Naive thymus-derived CD4-positive, alpha-beta T cell (primary cell): ENCODE measurements around the gene GDF2. TPM values are rescaled to one million over a fixed set of nuclear protein-coding genes. Genes with fewer than 3 reads are reported as not detected.

ENCODE experiments used
- ATAC-seq: fragments of 150-1000 bp; cut with Tn5 transposase; 2 replicates; pipeline ENCODE4 v1.10.0; 2021; ENCODE audit warnings: mild to moderate bottlenecking, moderate library complexity
- CTCF ChIA-PET: fragments of 350-600 bp; sonication (Branson Sonifier 250); formaldehyde crosslinking; loops from one replicate; lab custom pipeline; 2021; ENCODE audit warnings: antibody characterized with exemption; lab: Charles Lee
- POLR2A ChIA-PET: fragments of 350-600 bp; sonication (Branson Sonifier 250); formaldehyde crosslinking; loops from one replicate; lab custom pipeline; 2021; ENCODE audit warnings: antibody characterized with exemption, inconsistent platforms; lab: Charles Lee
- DNase-seq, 9 donors: peaks; one replicate each; pipeline versions ENCODE4 v3.0.0 to v3.0.0-alpha.2; 2020 to 2022; ENCODE audit warnings: mixed read lengths in 1 of 9
- H3K27ac ChIP-seq: one replicate; pipeline ENCODE4 v1.7.0; 2013; ENCODE audit warnings: mild to moderate bottlenecking, low read depth, low read length, moderate library complexity
- H3K27me3 ChIP-seq, 2 donors: one replicate each; pipeline ENCODE4 v1.7.0; 2013; ENCODE audit warnings: low read length in 2 of 2, mild to moderate bottlenecking in 2 of 2, moderate library complexity in 2 of 2; ENCODE audit not compliant: control insufficient read depth in 2 of 2, insufficient read depth in 2 of 2
- H3K36me3 ChIP-seq, 3 experiments: 1 replicate in 2 of 3; 2 replicates in 1 of 3; pipeline ENCODE4 v1.7.0; 2013; ENCODE audit warnings: low read length in 3 of 3, mild to moderate bottlenecking in 3 of 3, moderate library complexity in 1 of 3; ENCODE audit not compliant: insufficient read depth in 3 of 3, control insufficient read depth in 2 of 3
- H3K4me1 ChIP-seq, 2 donors: one replicate each; pipeline ENCODE4 v1.7.0; 2013; ENCODE audit warnings: low read length in 2 of 2, mild to moderate bottlenecking in 2 of 2, moderate library complexity in 1 of 2; ENCODE audit not compliant: control insufficient read depth in 2 of 2, insufficient read depth in 2 of 2
- H3K4me3 ChIP-seq: 2 replicates; pipeline ENCODE4 v1.7.0; 2013; ENCODE audit warnings: mild to moderate bottlenecking, low read length
- H3K9me3 ChIP-seq, 3 experiments: 1 replicate in 2 of 3; 2 replicates in 1 of 3; pipeline ENCODE4 v1.7.0; 2013; ENCODE audit warnings: low read length in 3 of 3; ENCODE audit not compliant: control insufficient read depth in 2 of 3
- H3K27ac Mint-ChIP-seq, 9 donors: one replicate each; pipeline ENCODE4 v1.8.0; 2020 to 2022; ENCODE audit warnings: mixed read lengths in 9 of 9, mild to moderate bottlenecking in 8 of 9, moderate library complexity in 5 of 9, inconsistent platforms in 2 of 9
- H3K27me3 Mint-ChIP-seq, 5 donors: one replicate each; pipeline ENCODE4 v1.8.0; 2021 to 2022; ENCODE audit warnings: mixed read lengths in 5 of 5, mild to moderate bottlenecking in 1 of 5
- H3K36me3 Mint-ChIP-seq, 5 donors: one replicate each; pipeline ENCODE4 v1.8.0; 2020 to 2022; ENCODE audit warnings: mixed read lengths in 5 of 5, mild to moderate bottlenecking in 3 of 5, inconsistent platforms in 1 of 5
- H3K4me1 Mint-ChIP-seq, 7 donors: one replicate each; pipeline ENCODE4 v1.8.0; 2020 to 2022; ENCODE audit warnings: mixed read lengths in 7 of 7, mild to moderate bottlenecking in 3 of 7, inconsistent platforms in 1 of 7
- H3K4me3 Mint-ChIP-seq, 10 donors: one replicate each; pipeline ENCODE4 v1.8.0; 2020 to 2022; ENCODE audit warnings: mild to moderate bottlenecking in 10 of 10, mixed read lengths in 10 of 10, moderate library complexity in 6 of 10, inconsistent platforms in 2 of 10
- H3K9me3 Mint-ChIP-seq, 11 donors: one replicate each; pipeline ENCODE4 v1.8.0; 2020 to 2022; ENCODE audit warnings: mixed read lengths in 11 of 11, mild to moderate bottlenecking in 4 of 11, inconsistent platforms in 1 of 11, moderate library complexity in 1 of 11
- intact Hi-C, 2 donors: fragments of 100-400 bp; cut with micrococcal nuclease; formaldehyde crosslinking; loops; one replicate each; pipeline ENCODE4 v1.15.1; 2023
- polyA plus RNA-seq, 2 donors: library from polyadenylated mRNA; unstranded; fragments of 300-500 nt; fragmentation: Illumina TruSeq; gene quantifications; one replicate each; pipeline ENCODE4 v1.2.3, GENCODE V29; 2021
- total RNA-seq, 6 experiments: library from RNA in 5 of 6; stranded (reverse) in 5 of 6; gene quantifications; 1 replicate in 5 of 6; 2 replicates in 1 of 6; pipeline ENCODE4 v1.2.3 and lab custom pipeline; 2021 to 2026

GDF2 gene
- total and polyA plus RNA-seq, 7 experiments from 2014 or later, result not detected

DNA sequence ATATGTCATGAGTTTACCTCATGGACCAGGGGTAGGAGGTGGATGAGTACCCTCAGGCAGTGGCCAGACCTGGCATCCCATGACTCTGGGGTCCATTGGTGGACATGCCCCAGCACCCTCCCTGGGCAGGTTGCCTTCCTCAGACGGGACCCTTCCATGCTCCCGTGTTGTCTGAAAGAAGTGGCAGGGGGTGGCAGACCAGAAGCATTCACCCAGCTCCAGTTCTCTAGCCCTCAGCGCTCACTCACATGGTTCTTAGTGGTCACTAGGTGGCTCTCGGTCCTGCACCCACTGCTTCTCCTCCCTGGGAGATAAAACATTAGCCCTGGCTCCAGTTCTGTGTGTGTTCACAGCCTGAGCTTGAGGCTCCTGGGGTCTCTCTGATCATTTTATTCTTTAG, 31.9 kb downstream of the GDF2 start:
- Histone ChIP-seq H3K4me1 (no peaks in the 10 kb centered on the region), H3K4me3 (no peak overlapping the region), H3K9me3 (no peaks in the 10 kb centered on the region), H3K27me3 (no peaks in the 10 kb centered on the region), H3K36me3 (no peaks in the 10 kb centered on the region), H3K27ac (no peak overlapping the region)
- Mint-ChIP-seq H3K9me3 (no peaks in the 10 kb centered on the region), H3K36me3 (no peaks in the 10 kb centered on the region), H3K4me1 (no peaks in the 10 kb centered on the region), H3K4me3 (no peak overlapping the region), H3K27me3 (peaks cover 0 to 2% (median 0%) of the 10 kb centered on the region in 5 donors), H3K27ac (no peak overlapping the region)
- ChIA-PET POLR2A (no interaction called here), CTCF (interaction anchor here (1.4 kb wide), 1 partner anchor 13 kb away, joined by 4 read pairs; no protein-coding TSS in a partner anchor)
- DNase-seq (no peak), ATAC-seq (no peak)
- intact Hi-C loops, result no loop called here

DNA sequence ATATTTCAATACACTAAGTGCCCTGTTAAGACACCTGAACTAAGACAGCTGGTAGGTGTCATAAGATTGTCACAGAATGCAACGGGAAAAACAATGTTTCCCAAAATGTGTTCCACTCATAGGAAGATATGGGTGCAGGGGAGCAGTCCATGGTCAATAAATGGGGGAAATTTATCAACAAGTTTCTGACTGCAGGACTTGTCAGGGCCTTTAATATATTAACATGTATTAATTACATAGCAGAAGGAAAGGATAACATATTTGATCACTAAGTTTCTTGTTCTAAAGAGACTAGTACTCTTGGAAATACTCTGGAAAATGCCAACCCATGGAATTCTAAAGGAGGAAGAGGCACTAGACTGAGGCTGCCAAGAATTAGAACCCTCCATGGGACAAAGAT, 32.6 kb downstream of the GDF2 start:
- ChIA-PET POLR2A (no interaction called here), CTCF (no interaction called here)
- Mint-ChIP-seq H3K4me3 (no peak overlapping the region), H3K27ac (no peak overlapping the region), H3K4me1 (no peaks in the 10 kb centered on the region), H3K36me3 (no peaks in the 10 kb centered on the region), H3K27me3 (peaks cover 0 to 2% (median 0%) of the 10 kb centered on the region in 5 donors), H3K9me3 (no peaks in the 10 kb centered on the region)
- Histone ChIP-seq H3K27me3 (no peaks in the 10 kb centered on the region), H3K4me1 (no peaks in the 10 kb centered on the region), H3K36me3 (no peaks in the 10 kb centered on the region), H3K27ac (no peak overlapping the region), H3K9me3 (no peaks in the 10 kb centered on the region), H3K4me3 (no peak overlapping the region)
- intact Hi-C loops, result no loop called here
- ATAC-seq (no peak), DNase-seq (no peak)

DNA sequence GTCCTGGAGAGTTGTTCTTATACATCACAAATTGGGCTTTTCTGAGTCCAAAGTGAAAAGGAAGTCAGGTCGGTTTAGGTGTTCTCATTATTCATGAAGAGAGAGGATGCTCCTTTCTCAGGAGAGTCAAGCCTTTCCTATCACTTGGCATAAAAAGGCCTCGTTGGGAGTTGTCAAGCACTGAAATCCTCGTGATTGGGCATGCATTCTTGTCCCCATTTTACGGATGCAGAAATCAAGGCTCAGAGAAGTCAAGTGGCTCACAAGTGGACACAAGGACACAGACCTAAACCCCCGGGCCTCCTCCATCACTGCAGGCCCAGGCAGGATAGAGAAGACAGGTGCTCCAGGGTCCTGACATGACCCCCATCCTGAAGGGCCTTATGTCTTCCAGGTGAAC, 34.5 kb downstream of the GDF2 start:
- ChIA-PET CTCF (no interaction called here), POLR2A (no interaction called here)
- ATAC-seq, result no peak
- Mint-ChIP-seq H3K9me3 (no peaks in the 10 kb centered on the region), H3K4me3 (no peak overlapping the region), H3K36me3 (no peaks in the 10 kb centered on the region), H3K27me3 (peaks cover 0 to 2% (median 0%) of the 10 kb centered on the region in 5 donors), H3K27ac (no peak overlapping the region), H3K4me1 (no peaks in the 10 kb centered on the region)
- no peaks in the 10 kb centered on the region for H3K4me1 ChIP-seq
- no peaks in the 10 kb centered on the region for H3K9me3 ChIP-seq
- no peaks in the 10 kb centered on the region for H3K36me3 ChIP-seq
- no peak overlapping the region for H3K4me3 ChIP-seq
- H3K27ac ChIP-seq, result no peak overlapping the region
- no peaks in the 10 kb centered on the region for H3K27me3 ChIP-seq
- intact Hi-C loops, result no loop called here
- no peak for DNase-seq

DNA sequence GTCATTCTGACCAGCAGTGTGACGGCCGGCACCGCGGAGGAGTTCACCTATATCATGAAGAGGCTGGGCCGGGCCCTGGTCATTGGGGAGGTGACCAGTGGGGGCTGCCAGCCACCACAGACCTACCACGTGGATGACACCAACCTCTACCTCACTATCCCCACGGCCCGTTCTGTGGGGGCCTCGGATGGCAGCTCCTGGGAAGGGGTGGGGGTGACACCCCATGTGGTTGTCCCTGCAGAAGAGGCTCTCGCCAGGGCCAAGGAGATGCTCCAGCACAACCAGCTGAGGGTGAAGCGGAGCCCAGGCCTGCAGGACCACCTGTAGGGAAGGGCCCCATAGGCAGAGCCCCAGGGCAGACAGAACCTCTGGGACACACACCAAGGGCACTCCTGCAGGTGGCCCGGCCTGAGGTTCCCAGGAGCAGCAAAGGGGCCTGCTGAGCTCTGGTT, 34.9 kb downstream of the GDF2 start:
- CTCF ChIA-PET, result no interaction called here
- Mint-ChIP-seq H3K9me3 (no peaks in the 10 kb centered on the region), H3K36me3 (no peaks in the 10 kb centered on the region), H3K4me3 (no peak overlapping the region), H3K27ac (no peak overlapping the region), H3K27me3 (peaks cover 0 to 2% (median 0%) of the 10 kb centered on the region in 5 donors), H3K4me1 (no peaks in the 10 kb centered on the region)
- DNase-seq, result no peak
- Histone ChIP-seq H3K27me3 (no peaks in the 10 kb centered on the region), H3K27ac (no peak overlapping the region), H3K4me1 (no peaks in the 10 kb centered on the region), H3K9me3 (no peaks in the 10 kb centered on the region), H3K4me3 (no peak overlapping the region), H3K36me3 (no peaks in the 10 kb centered on the region)
- intact Hi-C loops, result no loop called here
- no peak for ATAC-seq
- POLR2A ChIA-PET, result no interaction called here

DNA sequence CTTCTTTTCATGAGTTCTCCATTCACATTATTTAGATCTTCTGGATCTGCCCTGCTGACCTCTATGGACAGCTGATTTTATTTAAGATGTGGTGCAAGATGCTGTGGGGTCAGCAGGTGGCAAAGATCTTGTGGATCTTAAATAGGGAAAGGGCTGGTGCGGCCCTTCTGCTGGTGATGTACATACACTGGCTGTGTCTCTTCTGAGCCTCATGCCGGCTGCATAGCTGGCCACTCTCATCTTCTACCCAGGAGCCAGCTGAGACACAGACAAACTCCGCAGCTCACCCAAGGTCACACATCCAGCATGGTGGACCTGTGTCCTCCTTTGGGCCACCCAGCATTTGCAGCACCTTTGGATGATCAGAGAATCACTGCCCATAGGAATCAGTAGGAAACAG, 35.7 kb downstream of the GDF2 start:
- H3K4me3 Mint-ChIP-seq, result no peak overlapping the region
- no peak overlapping the region for H3K27ac Mint-ChIP-seq
- Histone ChIP-seq H3K27me3 (no peaks in the 10 kb centered on the region), H3K27ac (no peak overlapping the region), H3K9me3 (no peaks in the 10 kb centered on the region), H3K36me3 (no peaks in the 10 kb centered on the region), H3K4me3 (no peak overlapping the region), H3K4me1 (no peaks in the 10 kb centered on the region)
- H3K27me3 Mint-ChIP-seq, result peaks cover 0 to 2% (median 0%) of the 10 kb centered on the region in 5 donors
- H3K9me3 Mint-ChIP-seq, result no peaks in the 10 kb centered on the region
- ChIA-PET CTCF (no interaction called here), POLR2A (no interaction called here)
- H3K36me3 Mint-ChIP-seq, result no peaks in the 10 kb centered on the region
- intact Hi-C loops, result no loop called here
- H3K4me1 Mint-ChIP-seq, result no peaks in the 10 kb centered on the region
- no peak for DNase-seq
- no peak for ATAC-seq

DNA sequence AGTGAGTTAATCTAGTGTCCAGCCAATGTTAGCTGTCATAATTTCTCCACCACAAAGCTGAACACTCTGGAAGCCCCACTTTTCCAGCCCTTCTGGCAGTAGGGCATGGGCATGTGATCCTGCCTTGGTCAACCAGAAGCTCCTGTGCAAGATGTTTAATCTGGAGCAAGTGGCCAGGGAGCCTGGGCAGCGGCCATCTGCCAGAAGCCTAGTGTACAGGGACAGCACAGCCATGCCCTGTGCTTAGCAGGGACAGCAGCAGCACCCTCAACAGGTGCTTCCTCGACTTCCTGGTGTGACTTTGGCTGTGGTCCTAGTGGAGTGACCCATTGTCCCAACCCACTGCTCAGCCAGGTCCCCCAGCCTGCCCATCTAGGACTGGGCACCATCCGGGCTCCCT, 36.2 kb downstream of the GDF2 start:
- Mint-ChIP-seq H3K9me3 (no peaks in the 10 kb centered on the region), H3K4me1 (no peaks in the 10 kb centered on the region), H3K27ac (no peak overlapping the region), H3K4me3 (no peak overlapping the region), H3K27me3 (peaks cover 0 to 2% (median 0%) of the 10 kb centered on the region in 5 donors), H3K36me3 (no peaks in the 10 kb centered on the region)
- CTCF ChIA-PET, result no interaction called here
- Histone ChIP-seq H3K27me3 (no peaks in the 10 kb centered on the region), H3K27ac (no peak overlapping the region), H3K4me1 (no peaks in the 10 kb centered on the region), H3K9me3 (no peaks in the 10 kb centered on the region), H3K36me3 (no peaks in the 10 kb centered on the region), H3K4me3 (no peak overlapping the region)
- no peak for DNase-seq
- ATAC-seq, result no peak
- intact Hi-C loops, result no loop called here
- POLR2A ChIA-PET, result no interaction called here

DNA sequence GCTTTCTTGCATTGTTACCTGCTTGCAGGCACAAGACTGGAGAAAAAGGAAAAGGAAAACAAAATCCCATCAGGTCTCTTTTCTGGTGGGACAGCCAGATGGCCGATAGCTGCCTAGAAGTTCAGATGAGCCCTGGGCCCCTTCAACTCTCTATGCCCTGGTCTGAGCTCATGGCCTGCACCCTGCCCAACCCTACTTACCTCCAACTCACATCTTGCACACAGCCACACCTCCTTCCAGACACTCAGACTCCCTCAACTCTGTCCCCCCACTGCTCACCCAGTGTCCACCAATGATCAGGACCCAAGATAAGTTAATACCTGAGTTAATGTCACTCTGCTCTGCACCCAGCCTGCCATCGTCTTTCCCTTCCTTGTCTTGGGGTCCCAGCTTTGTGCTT, 36.8 kb downstream of the GDF2 start:
- POLR2A ChIA-PET, result no interaction called here
- Mint-ChIP-seq H3K27me3 (peaks cover 0 to 2% (median 0%) of the 10 kb centered on the region in 5 donors), H3K36me3 (no peaks in the 10 kb centered on the region), H3K27ac (peak overlapping the region in 1 of 9 donors; percentile 39), H3K9me3 (no peaks in the 10 kb centered on the region), H3K4me1 (no peaks in the 10 kb centered on the region), H3K4me3 (no peak overlapping the region)
- H3K27me3 ChIP-seq, result no peaks in the 10 kb centered on the region
- ATAC-seq (no peak), DNase-seq (no peak)
- H3K27ac ChIP-seq, result no peak overlapping the region
- no peak overlapping the region for H3K4me3 ChIP-seq
- H3K4me1 ChIP-seq, result no peaks in the 10 kb centered on the region
- intact Hi-C loops, result no loop called here
- no peaks in the 10 kb centered on the region for H3K36me3 ChIP-seq
- CTCF ChIA-PET, result no interaction called here
- no peaks in the 10 kb centered on the region for H3K9me3 ChIP-seq
